Stomach smooth muscle (tissue), 2 donors: Measurements from ENCODE around the gene MTFP1.
A peak's percentile ranks its signal among the peaks of the same experiment; 100 is the strongest.

ENCODE experiments used
- H3K27ac ChIP-seq: one replicate; pipeline ENCODE4 v1.7.0; 2013; ENCODE audit warnings: mild to moderate bottlenecking, low read length, inconsistent platforms
- H3K27me3 ChIP-seq, 2 donors: one replicate each; pipeline ENCODE4 v1.7.0; 2013; ENCODE audit warnings: low read length in 2 of 2; ENCODE audit not compliant: insufficient read depth in 2 of 2, control insufficient read depth in 1 of 2
- H3K36me3 ChIP-seq, 2 donors: one replicate each; pipeline ENCODE4 v1.7.0; 2013; ENCODE audit warnings: low read length in 2 of 2; ENCODE audit not compliant: control insufficient read depth in 2 of 2, insufficient read depth in 2 of 2
- H3K4me1 ChIP-seq: one replicate; pipeline ENCODE4 v1.7.0; 2013; ENCODE audit warnings: low read length; ENCODE audit not compliant: control insufficient read depth, insufficient read depth
- H3K4me3 ChIP-seq, 2 donors: one replicate each; pipeline ENCODE4 v1.7.0; 2013; ENCODE audit warnings: low read length in 2 of 2
- H3K9ac ChIP-seq, 2 donors: one replicate each; pipeline ENCODE4 v1.7.0; 2013; ENCODE audit warnings: low read length in 2 of 2, mild to moderate bottlenecking in 1 of 2
- H3K9me3 ChIP-seq, 2 donors: one replicate each; pipeline ENCODE4 v1.7.0; 2013; ENCODE audit warnings: low read length in 2 of 2; ENCODE audit not compliant: control insufficient read depth in 2 of 2
- donor health status: healthy.
- donor health status: Pancreatic carcinoma.

The MTFP1 gene

GRCh38 chr22:30426388-30427353 lies 1.1 kb downstream of the MTFP1 start:
- peak overlapping the region; percentile 64 to 89 for H3K4me3 ChIP-seq
- no peaks in the 10 kb centered on the region for H3K9me3 ChIP-seq
- no peaks in the 10 kb centered on the region for H3K27me3 ChIP-seq
- peak overlapping the region; percentile 18 for H3K27ac ChIP-seq
- peaks cover 46% of the 10 kb centered on the region for H3K4me1 ChIP-seq
- H3K36me3 ChIP-seq, result no peaks in the 10 kb centered on the region
- peak overlapping the region in 1 of 2 donors; percentile 57 for H3K9ac ChIP-seq

- Histone ChIP-seq H3K36me3 (no peaks in the 10 kb centered on the region), H3K27me3 (no peaks in the 10 kb centered on the region), H3K4me3 (no peak overlapping the region), H3K9ac (no peak overlapping the region), H3K9me3 (no peaks in the 10 kb centered on the region), H3K4me1 (peaks cover 34% of the 10 kb centered on the region), H3K27ac (no peak overlapping the region)
Measured at GRCh38 chr22:30427871-30428270, 2.3 kb downstream of the MTFP1 start.

- H3K9ac ChIP-seq, result no peak overlapping the region
- no peaks in the 10 kb centered on the region for H3K9me3 ChIP-seq
- H3K36me3 ChIP-seq, result no peaks in the 10 kb centered on the region
- H3K4me3 ChIP-seq, result no peak overlapping the region
- no peak overlapping the region for H3K27ac ChIP-seq
- H3K4me1 ChIP-seq, result peaks cover 17% of the 10 kb centered on the region
- no peaks in the 10 kb centered on the region for H3K27me3 ChIP-seq
Measured at GRCh38 chr22:30429887-30430286, 4.3 kb downstream of the MTFP1 start.

GRCh38 chr22:30430933-30431332 lies 5.4 kb downstream of the MTFP1 start:
- Histone ChIP-seq H3K36me3 (no peaks in the 10 kb centered on the region), H3K4me3 (no peak overlapping the region), H3K9ac (no peak overlapping the region), H3K27ac (no peak overlapping the region), H3K9me3 (no peaks in the 10 kb centered on the region), H3K4me1 (peaks cover 7% of the 10 kb centered on the region), H3K27me3 (no peaks in the 10 kb centered on the region)

GRCh38 chr22:30432096-30432495 lies 6.5 kb downstream of the MTFP1 start:
- no peaks in the 10 kb centered on the region for H3K4me1 ChIP-seq
- no peaks in the 10 kb centered on the region for H3K9me3 ChIP-seq
- no peaks in the 10 kb centered on the region for H3K27me3 ChIP-seq
- no peak overlapping the region for H3K9ac ChIP-seq
- no peak overlapping the region for H3K4me3 ChIP-seq
- no peak overlapping the region for H3K27ac ChIP-seq
- H3K36me3 ChIP-seq, result no peaks in the 10 kb centered on the region

- no peaks in the 10 kb centered on the region for H3K36me3 ChIP-seq
- no peaks in the 10 kb centered on the region for H3K27me3 ChIP-seq
- H3K9me3 ChIP-seq, result no peaks in the 10 kb centered on the region
- H3K9ac ChIP-seq, result no peak overlapping the region
- H3K4me1 ChIP-seq, result no peaks in the 10 kb centered on the region
- H3K27ac ChIP-seq, result no peak overlapping the region
- no peak overlapping the region for H3K4me3 ChIP-seq
Measured at GRCh38 chr22:30432520-30432919, 7.0 kb downstream of the MTFP1 start.

GRCh38 chr22:30433227-30433626 lies 7.7 kb downstream of the MTFP1 start:
- H3K27ac ChIP-seq, result no peak overlapping the region
- H3K4me1 ChIP-seq, result no peaks in the 10 kb centered on the region
- no peaks in the 10 kb centered on the region for H3K36me3 ChIP-seq

GRCh38 chr22:30433773-30434172 lies 8.2 kb downstream of the MTFP1 start:
- Histone ChIP-seq H3K9ac (no peak overlapping the region), H3K27ac (no peak overlapping the region), H3K27me3 (peaks cover 2 to 6% of the 10 kb centered on the region in 2 donors)

More at GRCh38 chr22:30433227-30433626, 7.7 kb downstream of the MTFP1 start:
- H3K4me3 ChIP-seq, result no peak overlapping the region
- H3K27me3 ChIP-seq, result peaks cover 0 to under 1% of the 10 kb centered on the region in 2 donors
- H3K9ac ChIP-seq, result no peak overlapping the region
- H3K9me3 ChIP-seq, result no peaks in the 10 kb centered on the region

GRCh38 chr22:30434843-30435242 lies 9.3 kb downstream of the MTFP1 start:
- H3K27me3 ChIP-seq, result peaks cover 3 to 9% of the 10 kb centered on the region in 2 donors
- H3K9me3 ChIP-seq, result no peaks in the 10 kb centered on the region
- no peak overlapping the region for H3K4me3 ChIP-seq
- H3K9ac ChIP-seq, result no peak overlapping the region
- H3K36me3 ChIP-seq, result no peaks in the 10 kb centered on the region
- H3K27ac ChIP-seq, result no peak overlapping the region
- H3K4me1 ChIP-seq, result no peaks in the 10 kb centered on the region

More at GRCh38 chr22:30433773-30434172, 8.2 kb downstream of the MTFP1 start:
- Histone ChIP-seq H3K4me3 (no peak overlapping the region), H3K36me3 (no peaks in the 10 kb centered on the region), H3K4me1 (no peaks in the 10 kb centered on the region), H3K9me3 (no peaks in the 10 kb centered on the region)

- H3K27me3 ChIP-seq, result peaks cover 3 to 13% of the 10 kb centered on the region in 2 donors
- H3K4me1 ChIP-seq, result no peaks in the 10 kb centered on the region
- H3K9me3 ChIP-seq, result no peaks in the 10 kb centered on the region
- no peak overlapping the region for H3K4me3 ChIP-seq
- H3K27ac ChIP-seq, result no peak overlapping the region
- H3K36me3 ChIP-seq, result no peaks in the 10 kb centered on the region
- H3K9ac ChIP-seq, result no peak overlapping the region
Measured at GRCh38 chr22:30435674-30436126, 10.1 kb downstream of the MTFP1 start.

GRCh38 chr22:30436196-30436595 lies 10.6 kb downstream of the MTFP1 start:
- Histone ChIP-seq H3K36me3 (no peaks in the 10 kb centered on the region), H3K4me1 (no peaks in the 10 kb centered on the region), H3K27ac (no peak overlapping the region), H3K4me3 (no peak overlapping the region), H3K9ac (no peak overlapping the region), H3K9me3 (no peaks in the 10 kb centered on the region), H3K27me3 (peaks cover 3 to 13% of the 10 kb centered on the region in 2 donors)
